HG03558 (cell line): Measurements from ENCODE around the gene UROS.

Experiments used
- ATAC-seq: cut with Tn5 transposase; IDR thresholded peaks from one replicate; pipeline ENCODE4 v1.9.1; 2021; ENCODE audit warnings: moderate number of reproducible peaks; ENCODE audit not compliant: unreplicated experiment; ENCODE audit errors: extremely low read depth

Gene UROS

DNA sequence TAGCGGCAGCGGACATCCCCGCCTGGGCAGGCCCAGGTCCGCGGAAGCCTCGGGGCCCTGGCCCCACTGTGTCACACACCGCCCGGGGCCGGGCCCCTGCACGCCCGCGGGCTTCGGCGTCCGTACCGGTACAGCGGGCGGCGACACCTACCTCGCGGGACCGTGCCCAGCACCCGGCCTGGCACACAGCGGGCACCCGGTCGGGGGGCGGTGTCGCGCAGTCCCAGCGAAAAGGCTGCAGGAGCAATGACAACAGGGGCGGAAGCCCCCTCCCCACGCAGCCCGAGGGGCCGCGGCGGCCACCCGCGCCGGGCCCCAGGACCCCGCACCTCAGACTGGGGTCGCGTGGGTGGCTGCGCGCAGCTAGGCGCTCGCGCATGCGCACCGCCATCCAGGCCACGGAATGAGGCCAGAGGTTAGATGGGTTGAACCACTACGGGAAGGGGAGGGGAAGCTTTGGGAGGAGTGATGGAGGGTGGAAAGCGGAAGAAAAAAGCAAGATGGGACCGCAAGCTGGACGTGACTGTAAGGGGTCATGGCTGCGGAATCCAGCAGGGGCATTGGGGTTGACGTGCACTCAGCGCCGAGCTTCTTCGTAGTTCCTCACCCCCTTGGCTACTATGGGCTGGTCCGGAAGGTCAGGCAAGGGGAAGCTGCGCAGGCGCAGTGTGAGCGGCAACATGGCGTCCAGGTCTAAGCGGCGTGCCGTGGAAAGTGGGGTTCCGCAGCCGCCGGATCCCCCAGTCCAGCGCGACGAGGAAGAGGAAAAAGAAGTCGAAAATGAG lies at the start of gene UROS, which contains the start of gene BCCIP:
TSS of gene UROS (minus strand) at position 381 of the 785 bp plus-strand sequence. CDS start 6,759 bp downstream, outside the sequence.
TSS of gene BCCIP (plus strand) at position 669 of the 785 bp plus-strand sequence. CDS start at position 681, 12 bp downstream.
- peak; percentile 57 for ATAC-seq

DNA sequence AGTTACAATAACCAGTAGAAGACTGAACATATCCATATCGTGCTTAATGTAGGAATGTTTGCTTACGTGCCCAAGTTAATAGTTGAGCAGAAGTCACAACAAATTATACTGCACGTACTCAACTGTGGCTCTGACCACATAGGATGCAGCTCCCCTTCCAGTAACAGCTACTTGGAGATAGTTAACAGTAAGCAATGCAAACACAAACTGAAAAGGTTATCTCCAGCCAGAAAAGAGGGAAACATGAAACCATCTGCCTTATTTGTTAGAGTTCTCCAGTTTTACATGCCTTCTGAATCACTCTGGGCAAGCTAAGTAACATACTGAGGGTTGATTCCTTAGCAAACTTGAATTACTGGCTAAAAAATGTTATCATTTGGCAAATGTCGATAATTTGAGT lies 48.3 kb upstream of the UROS start:
- ATAC-seq = no peak

DNA sequence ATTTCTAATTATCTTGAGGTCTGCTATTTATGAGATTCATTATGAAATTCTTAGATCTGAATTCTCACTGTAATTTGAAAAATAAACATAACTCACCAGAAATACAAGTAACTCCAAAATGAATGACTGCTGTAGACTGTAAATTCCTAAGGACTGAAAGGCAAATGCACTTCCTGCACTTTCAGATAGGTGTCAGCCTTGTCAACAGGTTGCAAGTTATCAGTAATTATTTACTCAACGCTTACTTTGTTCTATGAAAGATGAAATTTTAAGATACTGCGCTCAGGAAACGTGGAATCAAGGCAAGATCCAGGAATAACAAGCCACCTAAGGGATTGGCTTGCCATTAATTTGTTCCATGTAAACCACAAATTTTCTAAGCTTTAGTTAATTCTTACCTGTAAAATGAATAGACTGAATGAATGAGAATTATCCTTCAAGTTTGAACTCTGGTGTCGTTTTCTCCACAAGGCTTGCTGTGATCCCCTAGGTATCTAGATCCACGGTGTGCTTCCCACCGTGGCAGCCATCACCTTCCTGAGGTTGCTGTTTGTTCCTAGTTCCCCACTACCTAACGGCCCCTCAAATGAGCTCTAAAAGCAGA lies 45.4 kb upstream of the UROS start:
- no peak for ATAC-seq

DNA sequence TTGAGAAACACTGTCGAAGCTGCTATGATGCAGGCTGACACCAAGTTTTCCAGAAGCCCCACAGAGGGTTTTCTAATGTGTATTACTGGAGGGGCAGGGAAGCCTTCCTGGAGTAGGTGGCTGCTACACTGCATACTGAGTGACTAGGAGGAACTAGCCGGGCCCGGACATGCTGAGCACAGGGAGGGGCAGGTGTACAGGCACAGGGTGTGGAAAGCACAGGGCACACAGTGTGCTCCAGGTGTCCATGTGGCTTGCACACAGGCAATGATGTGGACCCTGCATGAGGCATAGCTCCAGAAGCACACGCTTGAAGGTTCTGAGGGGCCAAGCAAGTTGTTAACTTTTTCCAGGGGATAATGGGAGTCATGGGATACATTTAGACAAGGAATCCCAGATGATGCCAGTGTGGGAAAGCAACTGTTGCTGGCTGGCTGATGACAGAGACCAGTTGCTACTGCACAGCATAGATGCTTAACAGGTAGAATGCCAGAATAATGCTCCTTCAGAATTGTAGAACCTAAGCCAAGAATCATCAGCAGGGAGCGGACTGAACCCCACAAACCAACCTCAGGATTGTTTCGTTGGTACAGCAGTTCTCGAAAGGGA lies 43.5 kb upstream of the UROS start:
- no peak for ATAC-seq

DNA sequence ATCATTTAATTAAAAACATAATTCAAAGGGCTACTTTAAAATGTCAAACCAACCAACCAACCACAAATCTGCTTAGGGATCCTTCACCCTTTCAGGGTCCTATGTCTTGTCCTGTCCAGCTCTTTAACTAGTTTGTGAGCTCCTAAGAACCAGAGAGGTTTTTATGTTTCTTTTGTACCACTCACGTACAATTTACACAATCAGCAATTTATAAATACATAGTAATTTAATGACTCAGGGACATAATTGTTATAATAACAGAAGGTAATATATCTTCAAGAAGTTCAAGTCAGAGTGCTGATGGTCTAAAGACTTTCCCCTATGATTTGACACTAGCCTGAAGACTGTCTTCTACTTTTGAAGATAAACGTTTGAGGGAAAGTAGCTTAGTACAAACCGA lies 42.1 kb upstream of the UROS start:
- no peak for ATAC-seq

DNA sequence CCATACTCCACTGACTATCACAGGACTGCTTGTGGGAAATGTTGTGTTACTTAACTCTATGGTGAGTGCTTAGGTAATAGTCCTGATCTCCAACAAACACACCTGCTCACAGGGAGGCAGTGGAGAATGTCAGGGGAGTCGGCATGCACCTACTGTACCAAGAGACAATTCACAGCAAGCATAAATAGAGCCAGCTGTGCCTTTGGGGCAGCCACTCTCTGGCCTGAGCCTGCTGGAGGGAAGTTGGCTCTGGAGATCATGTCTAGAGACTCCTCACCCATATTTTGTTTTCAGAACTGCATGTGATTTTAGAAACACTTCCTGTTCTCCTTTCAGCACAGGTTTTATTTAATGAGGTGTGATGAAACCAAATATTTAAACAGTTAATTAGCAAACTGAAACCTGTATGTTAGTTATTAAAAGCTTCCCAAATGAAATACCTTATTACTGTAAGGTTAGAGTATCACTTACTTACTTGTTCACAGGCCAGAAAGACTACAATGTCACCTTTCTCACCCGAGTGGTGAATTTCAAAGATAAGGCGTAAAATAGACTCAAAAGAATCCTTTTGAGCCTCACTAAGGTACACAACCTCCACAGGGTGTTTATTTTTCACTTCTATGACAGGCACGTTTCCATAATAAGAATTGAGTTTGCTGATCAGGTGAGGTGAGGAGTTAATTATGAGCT lies 36.2 kb upstream of the UROS start:
- ATAC-seq = no peak

DNA sequence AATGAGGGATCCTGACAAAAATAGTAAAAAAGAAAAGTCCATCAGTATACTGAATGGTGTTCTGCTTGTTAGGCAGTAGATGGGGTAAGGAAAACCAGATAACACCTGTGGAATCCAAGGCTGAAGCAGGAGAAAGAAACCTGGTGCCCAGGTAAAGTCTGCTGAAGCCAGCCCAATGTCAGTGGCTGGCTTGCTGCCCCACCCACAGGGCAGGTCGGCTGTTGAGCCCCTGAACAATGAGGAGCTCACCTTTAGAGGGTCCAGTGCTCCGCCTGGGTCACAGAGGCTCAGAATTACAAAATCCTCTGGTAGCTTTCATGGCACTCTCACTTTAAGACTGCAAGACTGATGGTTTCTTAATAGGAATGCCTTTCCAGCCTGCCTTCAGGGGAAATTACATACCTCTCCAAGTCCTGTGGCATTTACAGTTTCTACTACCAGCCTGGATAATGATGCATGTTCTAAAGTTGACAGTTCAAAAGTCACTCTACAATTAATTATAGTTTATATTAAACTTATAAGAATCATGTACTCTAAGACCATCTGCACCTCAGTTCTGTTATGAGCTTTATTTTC lies 34.2 kb upstream of the UROS start:
- no peak for ATAC-seq

DNA sequence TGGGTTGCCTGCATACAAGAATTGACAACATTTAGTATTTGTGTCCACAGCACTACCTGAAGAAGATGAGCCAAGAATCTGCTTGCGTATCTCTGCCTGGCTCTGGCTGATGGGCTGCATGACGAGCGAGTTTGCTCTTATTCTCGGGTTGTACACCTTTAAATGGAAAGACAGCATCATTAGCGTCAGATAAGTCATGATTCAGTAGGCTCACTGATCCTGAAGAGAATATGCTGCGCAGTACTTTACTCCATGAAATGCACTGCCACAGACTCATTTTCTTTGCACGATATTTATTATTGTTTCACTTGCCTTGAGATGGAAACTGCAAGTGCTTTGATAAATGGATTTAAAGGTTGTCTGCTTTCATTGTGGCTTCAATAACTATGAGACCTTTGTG lies 29.4 kb upstream of the UROS start:
- ATAC-seq = no peak

DNA sequence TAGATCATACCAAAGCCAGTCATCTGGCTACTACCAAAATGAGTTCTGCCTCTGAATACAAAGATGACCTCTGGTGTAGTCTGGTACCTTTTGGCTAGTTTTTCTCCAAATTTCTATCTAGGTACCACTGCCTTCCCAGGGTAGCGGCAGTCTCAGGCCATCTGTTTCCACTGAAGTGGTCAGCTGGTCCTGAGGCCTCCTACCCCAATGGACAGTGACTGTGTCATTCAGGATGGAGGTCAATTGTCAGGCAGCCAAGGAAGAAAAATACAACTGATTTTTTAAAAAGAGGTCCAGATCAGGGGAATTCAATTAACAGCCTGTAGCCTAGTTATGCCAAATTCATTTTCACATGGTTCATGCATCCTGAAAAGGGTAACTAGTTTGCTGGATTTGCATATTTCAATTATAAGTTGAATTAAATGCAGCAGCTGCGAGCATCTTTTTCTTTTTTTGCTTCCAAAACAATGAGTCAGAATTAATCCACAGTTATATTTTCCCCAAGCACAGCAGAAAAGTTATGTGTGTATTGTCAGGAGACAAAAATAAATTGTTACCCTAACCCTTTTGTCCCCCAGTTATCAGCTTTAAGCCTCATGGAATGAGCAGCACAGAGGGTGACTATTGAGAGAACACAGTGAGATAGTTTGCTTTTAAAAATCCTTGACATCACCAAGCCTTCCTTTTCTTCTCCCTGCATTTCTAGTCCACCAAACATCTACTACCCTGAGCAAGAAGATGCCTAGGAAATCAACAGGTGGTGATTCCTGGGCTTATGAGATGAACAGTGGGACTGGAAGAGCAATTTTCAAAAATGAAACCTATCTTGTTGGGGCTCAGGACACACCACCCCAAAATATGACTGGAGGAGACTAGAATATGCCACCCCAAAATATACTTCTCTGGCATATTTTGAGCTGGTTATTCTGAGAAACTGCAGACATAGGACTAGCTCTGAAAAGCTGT lies 28.0 kb upstream of the UROS start:
- no peak for ATAC-seq

DNA sequence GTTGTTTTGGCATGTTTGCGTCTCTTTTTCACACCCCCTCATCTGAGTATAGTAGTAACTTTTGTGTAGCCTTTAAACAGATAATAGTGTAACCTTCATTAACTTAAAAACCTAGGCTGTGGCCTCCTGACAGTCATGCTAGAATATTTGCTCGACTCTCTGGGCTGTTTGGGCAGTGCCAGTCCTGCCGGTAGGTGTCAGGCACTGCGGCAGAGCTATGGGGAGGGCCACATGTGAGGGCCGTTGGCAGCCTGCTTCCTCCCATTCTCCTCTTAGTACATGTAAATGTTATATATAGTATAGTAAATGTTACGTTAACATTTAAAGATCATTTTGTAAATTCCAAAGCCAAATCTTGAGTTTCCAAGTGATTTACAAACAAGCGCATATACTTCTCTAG lies 26.4 kb upstream of the UROS start:
- no peak for ATAC-seq

DNA sequence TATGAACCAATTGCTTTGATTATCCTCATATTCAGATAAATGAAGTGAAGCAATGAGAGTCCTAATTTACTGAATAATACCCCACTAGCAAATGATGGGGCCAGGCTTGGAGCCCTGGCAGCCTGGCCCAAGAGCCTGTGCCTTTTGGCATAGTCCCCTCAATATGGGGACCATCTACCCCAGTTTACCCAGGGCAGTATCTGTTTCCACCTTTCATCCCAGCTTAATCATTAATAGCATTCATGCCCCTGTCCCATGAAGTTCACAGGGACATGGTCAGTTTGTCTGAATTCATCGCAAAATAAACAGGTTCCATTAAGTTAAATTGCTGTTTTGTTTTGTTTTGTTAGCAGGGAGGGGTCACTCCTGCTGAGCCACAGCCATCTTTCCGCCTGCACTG lies 25.8 kb upstream of the UROS start:
- ATAC-seq = no peak

DNA sequence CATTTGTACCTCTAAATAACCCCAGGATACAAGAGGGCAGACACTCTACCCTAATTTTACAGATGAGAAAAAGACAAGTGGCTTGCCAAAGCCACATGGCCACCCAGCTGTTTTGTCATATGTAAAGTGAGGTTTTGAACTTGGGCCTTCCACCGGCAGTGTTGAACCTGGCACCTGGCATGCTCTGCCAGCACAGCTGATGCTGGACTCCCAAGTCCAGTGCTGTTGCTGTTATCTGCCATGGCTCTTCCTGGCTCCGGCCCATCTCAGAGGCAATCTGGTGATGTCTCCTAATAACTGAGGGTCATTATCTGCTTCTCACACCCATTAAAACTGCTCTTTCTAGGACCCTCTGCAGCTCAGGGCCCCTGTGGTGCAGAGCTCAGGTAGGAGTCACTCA lies 25.3 kb upstream of the UROS start:
- ATAC-seq = no peak

DNA sequence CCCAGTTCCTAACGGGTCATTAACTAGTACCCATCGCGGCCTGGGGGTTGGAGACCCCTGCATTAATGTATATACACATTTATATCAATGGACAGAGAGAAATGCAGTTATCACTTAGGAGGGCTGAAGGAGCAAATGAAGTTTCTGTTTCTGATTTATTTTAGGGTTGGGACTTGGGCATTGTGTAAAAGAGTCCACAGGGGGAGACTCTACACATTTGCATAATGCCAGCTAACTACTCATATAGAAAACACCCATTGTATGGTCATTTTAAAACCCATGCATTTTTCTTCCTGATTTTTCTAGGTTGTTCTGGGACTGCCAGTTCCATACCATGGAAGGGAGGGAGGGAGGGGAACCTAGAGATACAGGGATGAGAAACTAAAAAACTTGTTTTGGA lies 23.8 kb upstream of the UROS start:
- no peak for ATAC-seq

DNA sequence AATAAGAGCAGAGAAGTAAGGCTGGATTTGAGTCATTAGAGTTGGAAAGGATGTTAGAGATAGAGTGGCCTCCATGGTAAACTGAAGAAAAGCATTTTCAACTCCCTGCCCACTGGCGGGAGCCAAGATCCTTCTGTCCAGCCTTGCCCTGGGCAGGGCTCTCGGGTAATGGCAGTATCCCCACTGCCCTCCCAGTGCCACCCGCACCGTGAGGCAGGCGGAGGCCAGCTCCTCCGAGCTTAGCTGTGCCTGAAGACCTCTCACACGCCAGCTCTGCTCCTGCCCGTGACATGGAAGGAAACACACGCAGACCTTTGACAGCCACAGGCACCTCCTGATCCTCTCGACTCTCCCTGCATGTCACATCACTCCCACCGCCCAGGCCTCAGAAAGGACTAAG lies 22.6 kb upstream of the UROS start:
- no peak for ATAC-seq

DNA sequence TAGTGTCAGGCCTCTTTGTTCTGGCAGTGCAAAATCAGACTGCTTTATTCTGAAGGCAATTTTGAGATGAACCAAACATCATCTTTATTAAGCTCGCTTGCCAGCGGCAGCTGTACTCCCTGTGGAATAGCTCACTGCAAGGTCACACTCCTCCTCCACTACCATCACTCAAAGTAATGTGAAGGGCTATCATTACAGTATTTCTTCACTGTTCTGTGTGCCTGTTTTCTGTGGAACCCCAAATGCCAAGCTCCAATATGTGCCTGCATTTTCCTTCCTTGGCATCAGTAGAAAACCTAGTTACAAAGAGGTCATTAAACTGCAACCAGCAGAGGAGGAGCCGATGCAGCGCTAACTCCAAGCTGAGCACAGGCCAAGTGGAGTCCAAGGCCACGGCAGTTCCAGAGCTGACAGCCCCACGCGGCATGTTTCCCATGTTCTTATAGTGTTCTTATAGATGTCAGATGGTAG lies 21.7 kb upstream of the UROS start:
- no peak for ATAC-seq

DNA sequence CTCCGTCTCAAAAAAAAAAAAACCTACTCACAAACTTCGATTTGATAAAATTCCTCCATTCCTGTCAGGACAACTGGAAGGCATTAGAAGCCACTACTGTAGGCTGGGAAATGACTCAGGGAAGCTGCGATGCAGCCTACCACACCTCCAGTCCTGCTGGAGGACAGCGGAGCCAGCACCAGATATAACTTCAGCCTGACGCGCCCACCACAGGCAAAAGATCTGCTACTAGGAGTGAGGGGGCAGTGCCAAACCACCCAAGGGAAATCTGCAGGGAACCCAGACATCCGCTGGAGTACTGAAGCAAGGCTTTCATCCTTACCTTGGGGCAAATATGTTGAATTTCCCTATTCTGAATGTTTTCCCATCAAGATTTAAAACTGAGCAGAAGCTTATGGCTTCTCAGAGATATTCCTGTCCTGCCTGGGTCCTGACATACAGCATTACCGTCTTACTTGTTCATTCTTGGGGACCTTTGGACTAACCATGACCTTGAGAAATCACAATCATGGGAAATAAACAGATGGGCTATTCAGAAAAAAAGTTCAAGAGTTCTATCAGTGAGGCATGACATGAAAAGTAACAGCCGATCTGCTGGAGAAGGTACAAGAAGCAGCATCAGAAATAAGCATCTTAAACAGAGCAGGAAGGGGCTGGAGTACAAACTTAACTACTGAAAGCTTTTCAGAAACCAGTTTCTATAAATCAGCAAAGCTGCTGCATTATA lies 20.7 kb upstream of the UROS start:
- ATAC-seq = no peak

DNA sequence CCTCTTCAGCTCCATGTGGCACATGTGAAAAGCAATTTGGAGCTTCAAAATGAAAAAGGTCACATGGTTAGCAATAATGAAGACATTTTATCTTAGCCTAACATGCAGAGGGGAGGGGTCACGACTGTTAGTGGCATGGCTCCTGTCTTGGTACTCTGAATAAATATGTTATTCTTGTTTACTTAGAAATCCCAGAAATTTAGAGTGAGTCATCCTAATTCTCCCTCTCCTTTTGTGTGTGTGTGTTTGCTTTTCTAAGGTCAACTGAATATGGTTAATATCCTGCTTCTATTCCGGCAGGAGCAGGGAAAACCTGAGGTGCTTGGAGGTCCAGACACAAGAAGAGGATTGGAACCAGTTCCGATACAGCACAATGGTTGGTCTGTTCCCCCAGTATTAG lies 17.9 kb upstream of the UROS start:
- ATAC-seq = no peak

DNA sequence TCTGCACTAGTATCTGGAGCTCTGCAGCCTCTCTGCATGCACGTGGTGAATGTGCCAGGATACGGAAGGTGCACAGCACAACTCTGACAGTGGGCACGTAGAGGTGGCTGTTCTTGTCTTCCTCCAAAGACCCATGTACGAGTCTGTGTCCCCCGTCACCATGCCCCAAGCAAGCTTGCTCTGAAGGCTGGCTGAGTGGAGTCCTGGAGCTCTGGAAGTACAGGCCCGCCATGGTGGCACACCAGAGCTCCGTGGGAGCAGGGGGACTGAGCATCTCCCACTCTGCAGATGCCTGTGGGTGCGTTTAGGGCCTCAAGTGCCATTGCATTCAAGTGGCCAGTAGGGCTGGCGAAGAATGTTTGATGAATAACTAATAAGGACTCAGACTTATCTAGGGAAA lies 17.3 kb upstream of the UROS start:
- ATAC-seq = no peak
